ENCODE data around the gene SRSF3. TPM values are rescaled to one million over a fixed set of nuclear protein-coding genes. Genes with fewer than 3 reads are reported as not detected.
A peak's percentile ranks its signal among the peaks of the same experiment; 100 is the strongest.

Gene SRSF3
- total RNA-seq, 4 donors from 2014 or later: 108 to 195 (median 156) TPM

GRCh38 chr6:36627801-36628246 lies 33.7 kb downstream of the SRSF3 start:
- Histone ChIP-seq H3K4me3 (no peak overlapping the region), H3K36me3 (no peaks in the 10 kb centered on the region), H3K27me3 (no peaks in the 10 kb centered on the region), H3K27ac (peak overlapping the region in 3 of 4 donors; percentile 74 to 79 (median 74)), H3K9me3 (no peaks in the 10 kb centered on the region), H3K4me1 (peaks cover 0 to 61% (median 21%) of the 10 kb centered on the region in 3 donors)
- 10 to 22% methylated on average over 3 to 4 of the region's 4 CpGs for WGBS, 2 donors (ENCODE audit: low coverage in 1 of 2)
- TF ChIP-seq POLR2AphosphoS5 (IDR thresholded peaks at IDR 0.05): peak; percentile 66
- no peak for TF ChIP-seq EP300 (IDR thresholded peaks at IDR 0.05)
- ATAC-seq: peak; percentile 69

GRCh38 chr6:36629784-36630183 lies 35.6 kb downstream of the SRSF3 start:
- Histone ChIP-seq H3K4me1 (peaks cover 0 to 46% (median 15%) of the 10 kb centered on the region in 3 donors), H3K4me3 (no peak overlapping the region), H3K27me3 (no peaks in the 10 kb centered on the region), H3K9me3 (no peaks in the 10 kb centered on the region), H3K36me3 (no peaks in the 10 kb centered on the region), H3K27ac (peak overlapping the region in 3 of 4 donors; percentile 61 to 79 (median 77))
- no peak for ATAC-seq
- TF ChIP-seq CTCF (IDR thresholded peaks at IDR 0.05) (no peak), POLR2AphosphoS5 (IDR thresholded peaks at IDR 0.05) (no peak), EP300 (IDR thresholded peaks at IDR 0.05) (no peak), POLR2A (IDR thresholded peaks at IDR 0.05) (no peak)
- 90 to 100% methylated on average over 4 to 5 of the region's 11 CpGs for WGBS, 2 donors (ENCODE audit: low coverage in 1 of 2)

- no peak for ATAC-seq
- TF ChIP-seq POLR2A (IDR thresholded peaks at IDR 0.05) (no peak), EP300 (IDR thresholded peaks at IDR 0.05) (no peak), POLR2AphosphoS5 (IDR thresholded peaks at IDR 0.05) (no peak), CTCF (IDR thresholded peaks at IDR 0.05) (no peak)
- 69 to 74% methylated on average over 3 to 7 of the region's 14 CpGs for WGBS, 2 donors (ENCODE audit: low coverage in 1 of 2)
- no peak overlapping the region for H3K27ac ChIP-seq
- no peaks in the 10 kb centered on the region for H3K27me3 ChIP-seq
- H3K9me3 ChIP-seq: no peaks in the 10 kb centered on the region
- H3K4me3 ChIP-seq: no peak overlapping the region
- H3K36me3 ChIP-seq: no peaks in the 10 kb centered on the region
- peaks cover 0 to 34% (median 13%) of the 10 kb centered on the region in 3 donors for H3K4me1 ChIP-seq
These were observed 37.3 kb downstream of the SRSF3 start for GRCh38 chr6:36631326-36632011.

GRCh38 chr6:36633370-36633769 lies 39.2 kb downstream of the SRSF3 start:
- no peak for TF ChIP-seq EP300 (IDR thresholded peaks at IDR 0.05)
- TF ChIP-seq POLR2A (IDR thresholded peaks at IDR 0.05): no peak
- ATAC-seq: no peak
- Histone ChIP-seq H3K9me3 (no peaks in the 10 kb centered on the region), H3K27me3 (no peaks in the 10 kb centered on the region), H3K4me3 (no peak overlapping the region), H3K4me1 (peaks cover 0 to 15% (median 2%) of the 10 kb centered on the region in 3 donors), H3K36me3 (no peaks in the 10 kb centered on the region), H3K27ac (no peak overlapping the region)
- WGBS, 2 donors (ENCODE audit: low coverage in 1 of 2): 92% methylated on average over 6 of the region's 6 CpGs; no CpG with 5 or more reads in 1 of the 2 donors

- TF ChIP-seq POLR2A (IDR thresholded peaks at IDR 0.05) (no peak), CTCF (IDR thresholded peaks at IDR 0.05) (no peak), EP300 (IDR thresholded peaks at IDR 0.05) (no peak), POLR2AphosphoS5 (IDR thresholded peaks at IDR 0.05) (no peak)
- WGBS, 2 donors (ENCODE audit: low coverage in 1 of 2): 20 to 40% methylated on average over 1 of the region's 9 CpGs
- Histone ChIP-seq H3K9me3 (no peaks in the 10 kb centered on the region), H3K27ac (no peak overlapping the region), H3K4me1 (peaks cover 0 to 10% (median 0%) of the 10 kb centered on the region in 3 donors), H3K36me3 (no peaks in the 10 kb centered on the region), H3K4me3 (no peak overlapping the region), H3K27me3 (no peaks in the 10 kb centered on the region)
- ATAC-seq: no peak
These were observed 39.8 kb downstream of the SRSF3 start for GRCh38 chr6:36633915-36634314.

All from gastroesophageal sphincter (tissue), 4 donors.